Measurements from ENCODE around the gene CDC42.

CDC42 gene

GRCh38 chr1:22038036-22038435 is 14.5 kb upstream of the CDC42 start:
- DNase-seq, result no peak

DNA sequence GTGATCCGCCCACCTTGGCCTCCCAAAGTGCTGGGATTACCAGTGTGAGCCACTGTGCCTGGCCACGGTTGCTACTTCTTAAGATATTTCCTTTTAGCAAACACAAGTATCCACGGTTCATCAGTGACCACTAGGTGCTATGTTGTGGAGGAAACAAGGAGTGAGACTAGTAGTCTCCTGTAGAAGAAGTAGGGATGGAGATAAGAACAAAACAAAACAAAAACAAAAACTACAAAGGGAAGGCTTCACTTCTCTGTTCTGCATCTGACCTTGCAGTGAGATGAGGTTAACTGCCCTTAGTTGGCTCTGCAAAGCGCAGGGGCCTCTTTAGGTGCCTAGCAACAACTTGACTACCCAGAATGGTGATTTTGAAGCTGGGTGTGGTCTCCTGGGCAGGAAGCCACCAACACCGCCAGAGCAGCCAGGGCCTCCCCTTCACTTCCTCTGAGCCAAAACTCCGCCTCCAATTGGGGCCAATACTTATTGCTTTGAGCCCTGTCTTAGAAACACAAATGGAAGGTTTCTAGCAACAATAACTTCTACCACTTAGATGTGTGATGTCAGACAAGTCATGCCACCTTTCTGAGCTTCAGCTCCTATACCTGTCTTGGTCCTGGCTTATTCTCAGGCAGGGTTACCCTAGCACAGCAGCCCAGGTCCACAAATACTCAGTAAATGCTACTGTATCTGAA is 12.8 kb upstream of the CDC42 start:
- no peak for DNase-seq

DNA sequence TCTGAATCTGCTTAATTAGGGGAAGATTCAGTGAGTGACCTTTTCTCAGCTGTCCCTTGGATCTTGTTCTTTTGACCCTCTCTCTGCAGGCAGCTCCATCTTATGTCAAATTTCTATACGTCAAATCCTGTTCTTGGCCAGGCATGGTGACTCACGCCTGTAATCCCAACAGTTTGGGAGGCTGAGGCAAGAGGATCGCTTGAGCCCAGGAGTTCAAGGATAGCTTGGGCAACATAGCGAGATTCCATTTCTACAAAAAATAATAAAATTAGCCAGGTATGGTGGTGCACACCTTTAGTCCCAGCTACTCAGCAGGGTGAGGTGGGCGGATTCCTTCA is 12.3 kb upstream of the CDC42 start:
- no peak for DNase-seq

DNA sequence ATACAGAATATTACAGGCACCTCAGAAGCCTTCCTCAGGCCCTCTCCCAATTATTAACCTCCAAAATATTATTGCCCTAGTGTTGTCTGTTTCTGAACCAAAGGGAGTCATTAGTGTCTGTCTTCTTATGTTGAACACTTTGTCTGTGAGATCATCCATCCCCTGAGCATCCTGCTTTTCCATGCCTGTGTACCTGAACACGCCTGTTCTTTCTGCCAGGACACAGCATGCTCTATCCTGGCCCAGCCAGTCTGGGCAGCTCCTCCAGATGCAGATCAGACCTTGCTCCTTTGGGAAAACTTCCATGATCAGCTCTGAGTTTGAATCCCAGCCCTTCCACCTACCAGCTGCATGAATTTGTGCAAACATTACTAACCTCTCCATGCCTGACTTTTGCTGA is 11.0 kb upstream of the CDC42 start:
- no peak for DNase-seq

GRCh38 chr1:22043198-22043769 is 9.2 kb upstream of the CDC42 start:
- no peak for DNase-seq

DNA sequence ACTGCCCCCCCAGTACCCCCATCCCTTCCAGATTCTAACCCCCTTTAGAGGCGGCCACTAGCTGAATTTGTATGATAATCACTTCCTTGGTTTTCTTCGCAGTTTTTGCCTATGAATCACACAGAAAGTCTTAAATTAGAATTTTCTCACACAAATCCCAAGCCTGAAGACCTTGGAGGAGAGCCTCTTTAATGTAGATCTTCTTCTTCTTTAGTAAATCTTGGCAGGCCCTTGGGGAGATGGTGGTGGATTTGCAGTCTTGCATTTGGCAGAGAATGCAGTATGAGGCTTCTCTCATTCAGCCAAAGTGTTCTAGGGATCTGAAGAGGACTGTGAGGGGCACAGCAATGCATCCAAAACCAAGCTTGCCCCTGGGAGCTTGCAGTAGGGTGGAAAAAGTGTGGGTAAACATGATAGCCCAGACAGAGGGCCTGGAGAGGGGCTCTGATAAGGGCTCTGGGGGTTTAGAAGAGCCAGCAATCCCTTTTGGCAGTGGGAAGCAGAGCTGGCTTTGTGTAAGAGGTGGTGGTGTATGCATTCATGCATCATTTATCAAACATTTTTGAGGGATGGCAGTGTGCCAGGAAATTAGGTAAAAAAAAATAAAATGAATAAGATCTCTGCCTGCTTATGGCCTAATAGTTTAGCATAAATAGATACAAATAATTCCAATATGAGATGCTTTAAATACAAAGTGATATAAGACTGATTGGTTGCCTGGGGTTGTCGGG is 7.7 kb upstream of the CDC42 start:
- DNase-seq, result no peak

DNA sequence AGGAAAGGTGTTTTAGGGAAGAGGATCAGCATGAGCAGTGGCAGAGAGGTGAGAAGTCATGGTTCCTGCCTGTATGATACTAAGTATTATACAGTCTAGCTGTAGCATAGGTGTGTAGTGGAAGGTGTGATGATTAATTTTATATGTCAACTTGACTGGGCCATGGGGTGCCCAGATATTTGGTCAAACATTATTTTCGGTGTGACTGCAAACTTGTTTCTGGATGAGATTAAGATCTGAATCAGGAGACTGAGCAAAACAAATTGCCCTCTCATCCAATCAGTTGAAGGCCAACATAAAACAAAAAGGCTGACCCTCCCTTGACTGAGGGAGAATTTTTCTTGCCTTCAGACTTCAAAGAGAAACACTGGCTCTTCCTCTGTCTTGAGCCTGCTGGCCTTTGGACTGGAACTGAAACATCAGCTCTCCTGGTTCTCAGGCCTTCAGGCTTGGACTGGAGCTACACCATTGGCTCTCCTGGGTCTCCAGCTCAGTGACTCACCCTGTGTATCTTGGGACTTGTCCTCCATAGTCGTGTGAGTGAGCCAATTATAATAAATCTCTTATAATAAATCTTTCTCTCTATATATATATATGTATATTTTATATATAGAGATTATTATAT is 6.8 kb upstream of the CDC42 start:
- DNase-seq, result no peak

DNA sequence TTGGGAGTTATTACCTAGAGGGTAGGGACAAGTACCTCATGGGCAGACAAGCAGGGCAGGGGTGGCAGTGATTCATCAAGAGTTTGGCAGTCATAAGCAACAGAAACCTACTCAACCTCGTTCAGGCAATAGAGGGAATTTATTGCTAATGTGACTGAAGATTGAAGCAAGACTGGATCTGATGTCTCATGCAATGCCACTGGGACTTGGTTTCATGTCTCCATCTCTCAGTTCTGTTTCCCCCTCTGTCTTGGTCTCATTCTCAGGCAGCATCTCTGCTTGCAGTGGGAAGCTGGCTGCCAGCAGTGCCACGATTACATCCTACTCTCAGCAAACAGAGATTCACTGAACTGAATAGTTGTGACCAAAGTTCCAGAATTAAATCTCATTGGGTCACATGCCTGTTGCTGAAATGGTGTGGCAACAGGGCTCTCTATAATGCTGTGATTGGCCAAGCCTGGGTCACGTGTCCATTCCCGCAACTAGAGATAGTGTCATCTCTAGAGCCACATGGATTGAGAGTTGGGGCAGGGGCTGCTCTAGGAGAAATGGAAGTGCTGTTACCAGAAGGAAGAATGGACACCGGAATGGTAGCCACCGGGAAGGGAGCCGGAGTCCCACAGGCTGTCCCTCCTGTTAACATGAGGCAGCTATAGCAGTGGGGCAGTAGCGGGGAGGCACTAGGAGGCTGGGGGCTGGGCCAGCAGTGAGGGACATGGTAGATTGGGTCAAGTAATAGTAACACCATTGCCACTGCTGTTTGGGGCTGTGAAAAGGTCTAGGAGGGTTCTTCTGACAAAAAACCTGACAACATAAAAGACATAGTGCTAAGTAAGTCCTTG is 3.9 kb upstream of the CDC42 start:
- no peak for DNase-seq

GRCh38 chr1:22050330-22050729 is 2.2 kb upstream of the CDC42 start:
- no peak for DNase-seq

DNA sequence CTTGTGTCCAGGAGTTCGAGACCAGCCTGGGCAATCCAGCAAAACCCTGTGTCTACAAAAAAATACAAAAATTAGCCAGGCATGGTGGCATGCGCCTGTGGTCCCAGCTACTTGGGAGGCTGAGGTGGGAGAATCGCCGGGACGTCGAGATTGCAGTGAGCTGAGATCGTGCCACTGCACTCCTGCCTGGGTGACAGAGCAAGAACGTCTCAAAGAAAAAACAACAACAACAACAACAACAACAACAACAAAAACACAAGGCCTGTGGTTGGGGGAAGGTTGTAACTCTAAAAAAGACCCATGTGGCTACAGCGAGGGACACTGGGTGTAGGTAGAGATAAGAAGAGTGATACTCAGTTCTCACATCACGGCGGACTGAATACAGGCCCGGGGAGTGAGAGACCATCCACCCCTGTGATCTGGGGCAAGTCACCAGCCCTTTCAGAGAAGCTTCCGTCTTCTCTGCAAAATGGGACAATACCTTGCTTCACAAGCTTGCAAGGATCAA is 848 bp upstream of the CDC42 start:
- no peak for DNase-seq

- DNase-seq, result no peak
These were observed 730 bp downstream of the CDC42 start for GRCh38 chr1:22053017-22053860.

GRCh38 chr1:22053861-22054770 is 1.6 kb downstream of the CDC42 start:
- no peak for DNase-seq

DNA sequence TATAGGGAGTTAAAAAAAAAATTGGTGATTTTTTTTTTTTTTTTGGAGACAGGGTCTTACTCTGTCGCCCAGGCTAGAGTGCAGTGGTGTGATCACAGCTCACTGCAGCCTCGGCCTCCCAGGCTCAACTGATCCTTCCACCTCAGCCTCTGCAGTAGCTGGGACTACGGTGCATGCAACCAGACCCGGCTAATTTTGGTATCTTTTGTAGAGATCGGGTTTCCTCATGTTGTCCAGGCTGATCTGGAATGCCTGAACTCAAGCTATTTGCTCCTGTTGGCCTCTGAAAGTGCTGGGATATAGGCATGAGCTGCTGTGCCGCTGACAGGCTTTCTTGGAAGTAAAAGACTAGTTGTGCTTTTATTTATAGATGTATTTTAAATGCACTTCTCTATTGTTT is 3.0 kb downstream of the CDC42 start:
- no peak for DNase-seq

DNA sequence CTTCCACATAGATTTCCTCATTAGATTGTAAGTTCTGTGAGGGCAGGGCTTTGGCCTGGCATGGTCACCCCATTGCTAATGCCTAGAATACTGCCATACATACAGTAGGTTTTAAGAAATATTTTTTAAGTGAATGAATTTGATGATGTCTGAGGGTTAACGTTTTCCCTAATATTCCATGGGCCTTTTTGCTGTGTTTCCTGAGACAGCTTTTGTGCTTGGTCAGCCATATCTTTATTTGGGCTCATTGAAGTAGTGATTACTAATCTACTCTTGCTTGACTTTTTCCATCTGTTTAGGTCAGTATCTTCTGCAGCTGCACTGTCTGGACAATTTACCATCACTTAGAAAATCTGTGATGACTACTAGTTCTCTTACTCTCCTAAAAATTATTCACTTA is 3.5 kb downstream of the CDC42 start:
- no peak for DNase-seq

GRCh38 chr1:22056936-22057335 is 4.4 kb downstream of the CDC42 start:
- no peak for DNase-seq

- no peak for DNase-seq
These were observed 5.4 kb downstream of the CDC42 start for GRCh38 chr1:22057861-22058260.

- no peak for DNase-seq
These were observed 12.4 kb downstream of the CDC42 start for GRCh38 chr1:22064751-22065402.

DNA sequence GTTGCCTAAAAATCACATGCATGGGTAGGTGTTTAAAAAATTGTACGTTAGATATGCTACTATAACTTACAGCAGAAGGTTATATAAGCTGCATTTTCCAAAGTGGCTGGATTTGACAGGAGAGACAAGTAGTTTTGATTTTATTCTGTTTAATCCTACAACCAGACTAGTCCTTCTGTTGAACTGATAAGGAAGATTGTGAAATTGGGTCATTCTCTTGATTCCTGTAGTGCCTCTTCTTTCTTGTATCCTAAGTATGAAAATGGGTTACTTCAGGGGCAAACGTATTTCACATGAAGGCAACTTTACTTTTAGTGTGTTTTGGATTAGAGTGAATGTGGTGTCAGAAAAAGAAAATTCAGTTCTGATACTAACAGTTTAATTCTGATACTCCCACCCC is 19.0 kb downstream of the CDC42 start:
- DNase-seq, result no peak

DNA sequence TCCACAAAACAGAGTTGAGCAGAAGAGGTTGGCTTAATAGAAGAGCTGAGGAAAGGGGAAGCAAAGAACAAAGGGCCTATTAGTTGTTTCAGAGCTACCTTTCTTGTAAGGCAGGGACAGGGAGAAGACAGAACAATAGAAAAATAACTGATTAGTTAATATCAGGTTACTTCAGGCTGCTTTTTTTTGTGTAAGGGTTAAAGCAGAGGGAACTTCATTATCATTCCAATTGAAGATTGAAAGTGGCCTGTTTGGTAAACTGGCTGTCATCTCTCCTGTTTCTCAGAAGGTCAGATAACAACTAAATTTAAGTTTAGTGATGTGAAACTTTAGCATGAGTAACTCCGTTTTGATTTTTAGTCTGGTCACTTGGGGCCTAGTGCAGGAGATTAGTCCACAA is 22.3 kb downstream of the CDC42 start:
- DNase-seq, result no peak

- DNase-seq, result no peak
These were observed 23.2 kb downstream of the CDC42 start for GRCh38 chr1:22075718-22076117.
